ENCODE data around the gene FANCI.
A peak's percentile ranks its signal among the peaks of the same experiment; 100 is the strongest.

FANCI gene

GRCh38 chr15:89332446-89332845 lies 88.7 kb downstream of the FANCI start:
- TF ChIP-seq CTCF (IDR thresholded peaks at IDR 0.05; ENCODE audit: insufficient read depth, missing control alignments), result peak; percentile 33
- DNase-seq (ENCODE audit: insufficient read length, low spot score), result no peak
- no peak for FAIRE-seq

GRCh38 chr15:89333011-89333860 lies 89.5 kb downstream of the FANCI start:
- no peak for FAIRE-seq
- no peak for TF ChIP-seq CTCF (IDR thresholded peaks at IDR 0.05; ENCODE audit: insufficient read depth, missing control alignments)
- DNase-seq (ENCODE audit: insufficient read length, low spot score), result no peak

GRCh38 chr15:89333959-89334509 lies 90.3 kb downstream of the FANCI start:
- no peak for FAIRE-seq

GRCh38 chr15:89334510-89335297 lies 90.9 kb downstream of the FANCI start, which contains the start of gene POLG:
POLG (minus strand) TSS chr15:89334824; CDS start chr15:89333754, 1,070 bp downstream.
- no peak for TF ChIP-seq CTCF (IDR thresholded peaks at IDR 0.05; ENCODE audit: insufficient read depth, missing control alignments)
- DNase-seq (ENCODE audit: insufficient read length, low spot score) (peak; percentile 87), FAIRE-seq (no peak)

More at GRCh38 chr15:89333959-89334509, 90.3 kb downstream of the FANCI start:
- no peak for TF ChIP-seq CTCF (IDR thresholded peaks at IDR 0.05; ENCODE audit: insufficient read depth, missing control alignments)
- DNase-seq (ENCODE audit: insufficient read length, low spot score), result no peak

DNA sequence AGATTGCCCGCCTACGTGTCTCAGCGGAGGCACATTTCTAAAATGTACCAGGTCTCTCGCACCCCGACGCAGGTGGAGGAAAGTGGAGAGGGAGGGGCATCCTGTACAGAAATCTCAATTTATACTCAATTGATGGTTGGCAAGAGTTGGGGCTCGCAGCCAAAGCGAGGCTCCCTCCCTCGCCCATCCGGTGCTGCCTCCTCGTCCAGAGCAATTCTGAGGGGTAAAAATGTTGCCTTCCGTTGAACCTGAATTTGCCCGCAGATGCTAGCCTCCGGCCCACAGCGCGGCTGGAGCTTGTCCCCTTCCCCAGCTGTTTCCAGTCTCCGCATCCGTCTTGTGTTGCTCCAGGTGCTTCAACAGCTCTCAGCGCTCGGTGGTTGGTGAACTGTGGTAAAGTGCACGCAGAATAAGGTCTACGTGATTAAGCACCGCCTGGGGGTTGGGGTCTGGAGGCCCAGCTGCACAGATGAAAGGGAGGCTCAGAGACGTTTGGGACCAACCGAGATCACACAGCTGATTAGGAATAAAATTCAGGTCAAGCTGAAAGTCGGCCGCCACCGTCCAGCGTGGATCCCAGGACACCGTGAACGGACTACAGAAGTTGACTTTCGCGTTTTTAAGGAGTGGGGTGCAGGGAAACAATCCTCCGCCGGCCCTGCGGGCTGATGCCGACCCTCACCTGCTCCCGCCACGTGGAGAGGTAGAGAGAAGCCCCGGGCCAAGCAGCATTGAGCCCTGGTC lies 91.7 kb downstream of the FANCI start:
- no peak for FAIRE-seq

More for the DNA sequence above, 91.7 kb downstream of the FANCI start:
- no peak for TF ChIP-seq CTCF (IDR thresholded peaks at IDR 0.05; ENCODE audit: insufficient read depth, missing control alignments)
- DNase-seq (ENCODE audit: insufficient read length, low spot score), result no peak

Data from D721Med (cell line).